A673 (cell line): ENCODE results near the gene VENTX. TPM values are rescaled to one million over a fixed set of nuclear protein-coding genes. Genes with fewer than 3 reads are reported as not detected.

ENCODE experiments used
- BruUV-seq: library from RNA; stranded (reverse); fragments of 400-500 nt; replicated peaks from 2 replicates; lab custom pipeline; 2021; lab: Mats Ljungman, UMichigan
- CTCF ChIA-PET: fragments of 300-600 bp; sonication (Branson Sonifier 250); formaldehyde crosslinking; loops from one replicate; lab custom pipeline; 2022; ENCODE audit warnings: antibody characterized with exemption; lab: Charles Lee
- POLR2A ChIA-PET: fragments of 300-600 bp; sonication (Branson Sonifier 250); formaldehyde crosslinking; loops from one replicate; lab custom pipeline; 2022; ENCODE audit warnings: antibody characterized with exemption; ENCODE audit not compliant: low non-redundant PET; lab: Charles Lee
- DNase-seq: peaks from one replicate; pipeline ENCODE4 v3.0.0-alpha.2; 2015; ENCODE audit warnings: low spot score
- H3K27ac ChIP-seq: fragments of 200-600 bp; sonication (generic); 2 replicates; pipeline ENCODE4 v1.5.1; 2016; ENCODE audit warnings: mixed run types, low read depth, mild to moderate bottlenecking, mixed read lengths, antibody characterized with exemption, low read length; ENCODE audit not compliant: poor library complexity, severe bottlenecking
- H3K27me3 ChIP-seq: fragments of 200-600 bp; sonication (generic); replicated peaks from 2 replicates; pipeline ENCODE4 v1.6.1; 2017; ENCODE audit warnings: mixed run types, low read depth, mild to moderate bottlenecking, mixed read lengths, antibody characterized with exemption, low read length; ENCODE audit not compliant: insufficient read depth, poor library complexity
- H3K36me3 ChIP-seq: fragments of 200-600 bp; sonication (generic); 2 replicates; pipeline ENCODE4 v1.6.1; 2016; ENCODE audit warnings: mixed run types, mild to moderate bottlenecking, mixed read lengths, antibody characterized with exemption, low read length; ENCODE audit not compliant: insufficient read depth, poor library complexity, severe bottlenecking
- H3K4me1 ChIP-seq: fragments of 200-600 bp; sonication (generic); 2 replicates; pipeline ENCODE4 v1.6.1; 2017; ENCODE audit warnings: mixed run types, mild to moderate bottlenecking, mixed read lengths, antibody characterized with exemption, low read length; ENCODE audit not compliant: insufficient read depth, poor library complexity, severe bottlenecking
- H3K4me3 ChIP-seq: fragments of 200-600 bp; sonication (generic); 2 replicates; pipeline ENCODE4 v1.5.1; 2016; ENCODE audit warnings: low read depth, mixed run types, mild to moderate bottlenecking, mixed read lengths, low read length; ENCODE audit not compliant: poor library complexity, severe bottlenecking
- H3K9me3 ChIP-seq: fragments of 200-600 bp; sonication (generic); 2 replicates; pipeline ENCODE4 v1.6.1; 2016; ENCODE audit warnings: mixed run types, low read depth, mild to moderate bottlenecking, mixed read lengths, antibody characterized with exemption, low read length; ENCODE audit not compliant: poor library complexity, severe bottlenecking
- CTCF ChIP-seq: fragments of 300-800, 200-600 bp; sonication (generic); conservative IDR thresholded peaks from 2 replicates; pipeline ENCODE4 v1.5.1; 2017; ENCODE audit warnings: low read depth, mild to moderate bottlenecking, antibody characterized with exemption, low read length, moderate library complexity, mixed read lengths
- EZH2 ChIP-seq: fragments of 200-600 bp; sonication (generic); IDR thresholded peaks from 2 replicates; pipeline ENCODE4 v1.6.1; 2017; ENCODE audit warnings: borderline replicate concordance, low read depth, mild to moderate bottlenecking, mixed read lengths, antibody characterized with exemption, low read length; ENCODE audit not compliant: poor library complexity, severe bottlenecking
- intact Hi-C: fragments of 100-400 bp; cut with micrococcal nuclease; formaldehyde crosslinking; loops from one replicate; pipeline ENCODE4 v1.10.0; 2022; ENCODE audit not compliant: unreplicated experiment
- total RNA-seq: library from RNA; stranded (reverse); gene quantifications from 2 replicates; pipeline ENCODE4 v1.2.3, GENCODE V29; 2021

VENTX gene
- total RNA-seq, 1 experiment from 2014 or later: not detected

- H3K4me1 ChIP-seq: no peaks in the 10 kb centered on the region
- H3K27me3 ChIP-seq: peaks cover 21% of the 10 kb centered on the region
- CTCF ChIA-PET: no interaction called here
- H3K4me3 ChIP-seq: no peak overlapping the region
- no peak for DNase-seq
- no peak for TF ChIP-seq EZH2
- TF ChIP-seq CTCF: no peak
- POLR2A ChIA-PET: no interaction called here
- no peak overlapping the region for H3K27ac ChIP-seq
- intact Hi-C loops: no loop called here
- no peaks in the 10 kb centered on the region for H3K9me3 ChIP-seq
- H3K36me3 ChIP-seq: no peaks in the 10 kb centered on the region
- BruUV-seq: no TSS peak
Measured at GRCh38 chr10:133211141-133211830, 26.4 kb upstream of the VENTX start.

GRCh38 chr10:133211959-133212852, 25.4 kb upstream of the VENTX start:
- no peak overlapping the region for H3K27ac ChIP-seq
- no peak for TF ChIP-seq CTCF
- TF ChIP-seq EZH2: no peak
- no TSS peak for BruUV-seq
- no peaks in the 10 kb centered on the region for H3K4me1 ChIP-seq
- intact Hi-C loops: no loop called here
- POLR2A ChIA-PET: no interaction called here
- no peak overlapping the region for H3K4me3 ChIP-seq
- CTCF ChIA-PET: interaction anchor here (0.7 kb wide), 1 partner anchor 45 kb away, joined by 3 read pairs; no protein-coding TSS in a partner anchor
- no peak for DNase-seq
- H3K9me3 ChIP-seq: no peaks in the 10 kb centered on the region
- peaks cover 26% of the 10 kb centered on the region for H3K27me3 ChIP-seq
- H3K36me3 ChIP-seq: no peaks in the 10 kb centered on the region

- Histone ChIP-seq H3K9me3 (no peaks in the 10 kb centered on the region), H3K27ac (no peak overlapping the region), H3K4me3 (no peak overlapping the region), H3K4me1 (no peaks in the 10 kb centered on the region), H3K27me3 (peaks cover 28% of the 10 kb centered on the region), H3K36me3 (no peaks in the 10 kb centered on the region)
- CTCF ChIA-PET: interaction anchor here (0.7 kb wide), 1 partner anchor 45 kb away, joined by 3 read pairs; no protein-coding TSS in a partner anchor
- intact Hi-C loops: no loop called here
- BruUV-seq: no TSS peak
- POLR2A ChIA-PET: no interaction called here
- TF ChIP-seq EZH2 (no peak), CTCF (no peak)
- no peak for DNase-seq
Measured at GRCh38 chr10:133212853-133213494, 24.7 kb upstream of the VENTX start.
